Glomerular visceral epithelial cell (primary cell): ENCODE results near the gene GNGT1.

ENCODE experiments used
- DNase-seq: peaks from one replicate; pipeline ENCODE4 v3.0.0-alpha.2; 2016; ENCODE audit errors: extremely low spot score

GNGT1 gene

GRCh38 chr7:93906267-93906666 lies at the start of gene GNGT1:
Gene GNGT1, plus strand, starts transcription at chr7:93906567. Its CDS starts 180 bp downstream, at chr7:93906747.
- no peak for DNase-seq

GRCh38 chr7:93858857-93859256 lies 47.5 kb upstream of the GNGT1 start:
- DNase-seq: no peak

- DNase-seq: no peak
Observed at GRCh38 chr7:93860261-93860660, 46.1 kb upstream of the GNGT1 start.

GRCh38 chr7:93861325-93861949 lies 44.9 kb upstream of the GNGT1 start:
- no peak for DNase-seq

GRCh38 chr7:93862651-93863050 lies 43.7 kb upstream of the GNGT1 start:
- DNase-seq: no peak

- DNase-seq: no peak
Observed at GRCh38 chr7:93866886-93867285, 39.5 kb upstream of the GNGT1 start.

- no peak for DNase-seq
Observed at GRCh38 chr7:93873998-93874574, 32.3 kb upstream of the GNGT1 start.

GRCh38 chr7:93877742-93878141 lies 28.6 kb upstream of the GNGT1 start:
- no peak for DNase-seq

- no peak for DNase-seq
Observed at GRCh38 chr7:93879356-93879755, 27.0 kb upstream of the GNGT1 start.

- no peak for DNase-seq
Observed at GRCh38 chr7:93882468-93882867, 23.9 kb upstream of the GNGT1 start.

GRCh38 chr7:93883078-93883916 lies 23.1 kb upstream of the GNGT1 start:
- no peak for DNase-seq

- no peak for DNase-seq
Observed at GRCh38 chr7:93883917-93884345, 22.4 kb upstream of the GNGT1 start.

GRCh38 chr7:93884541-93884940 lies 21.8 kb upstream of the GNGT1 start:
- no peak for DNase-seq

GRCh38 chr7:93889261-93889660 lies 17.1 kb upstream of the GNGT1 start:
- DNase-seq: no peak

GRCh38 chr7:93890041-93890463 lies 16.3 kb upstream of the GNGT1 start:
- DNase-seq: peak; percentile 49

- peak; percentile 85 for DNase-seq
Observed at GRCh38 chr7:93890464-93891068, 15.8 kb upstream of the GNGT1 start, which contains the start of gene TFPI2. Gene TFPI2, minus strand, starts transcription at chr7:93890753. Its CDS starts 75 bp downstream, at chr7:93890678.

GRCh38 chr7:93894426-93894825 lies 11.9 kb upstream of the GNGT1 start:
- no peak for DNase-seq

- DNase-seq: no peak
Observed at GRCh38 chr7:93894966-93895640, 11.3 kb upstream of the GNGT1 start.

- no peak for DNase-seq
Observed at GRCh38 chr7:93895859-93896600, 10.3 kb upstream of the GNGT1 start.

GRCh38 chr7:93897680-93898079 lies 8.7 kb upstream of the GNGT1 start:
- no peak for DNase-seq
